GM23248 (cell line): Measurements from ENCODE around the gene GSTT4. TPM values are rescaled to one million over a fixed set of nuclear protein-coding genes. Genes with fewer than 3 reads are reported as not detected.

ENCODE experiments used
- DNase-seq: peaks from one replicate; pipeline ENCODE4 v3.0.0-alpha.2; 2015
- H2AFZ ChIP-seq: fragments of 200-600 bp; sonication (generic); 2 replicates; pipeline ENCODE4 v1.6.1; 2016; ENCODE audit warnings: antibody characterized with exemption
- H3F3A ChIP-seq: fragments of 200-600 bp; sonication (generic); 2 replicates; pipeline ENCODE4 v1.6.1; 2016; ENCODE audit warnings: mild to moderate bottlenecking, antibody characterized with exemption, mixed run types; ENCODE audit not compliant: insufficient read depth
- H3K27ac ChIP-seq: fragments of 200-600 bp; sonication (generic); 2 replicates; pipeline ENCODE4 v1.5.1; 2016; ENCODE audit warnings: mild to moderate bottlenecking
- H3K27me3 ChIP-seq: fragments of 200-600 bp; sonication (generic); replicated peaks from 2 replicates; pipeline ENCODE4 v1.6.1; 2016; ENCODE audit warnings: mild to moderate bottlenecking; ENCODE audit not compliant: insufficient read depth
- H3K36me3 ChIP-seq: fragments of 200-600 bp; sonication (generic); 2 replicates; pipeline ENCODE4 v1.6.1; 2016; ENCODE audit warnings: low read depth, mild to moderate bottlenecking
- H3K4me1 ChIP-seq: fragments of 200-600 bp; sonication (generic); 2 replicates; pipeline ENCODE4 v1.6.1; 2016; ENCODE audit warnings: mild to moderate bottlenecking; ENCODE audit not compliant: insufficient read depth
- H3K4me2 ChIP-seq: fragments of 200-600 bp; sonication (generic); one replicate; pipeline ENCODE4 v1.6.1; 2016; ENCODE audit warnings: mild to moderate bottlenecking; ENCODE audit not compliant: unreplicated experiment
- H3K4me3 ChIP-seq: fragments of 200-600 bp; sonication (generic); 2 replicates; pipeline ENCODE4 v1.5.1; 2016; ENCODE audit warnings: mild to moderate bottlenecking
- H3K79me2 ChIP-seq: fragments of 200-600 bp; sonication (generic); 2 replicates; pipeline ENCODE4 v1.6.1; 2016; ENCODE audit warnings: mild to moderate bottlenecking; ENCODE audit not compliant: insufficient read depth
- H3K9ac ChIP-seq: fragments of 200-600 bp; sonication (generic); 2 replicates; pipeline ENCODE4 v1.6.1; 2016; ENCODE audit warnings: mild to moderate bottlenecking
- H3K9me2 ChIP-seq: fragments of 200-600 bp; sonication (generic); 2 replicates; pipeline ENCODE4 v1.6.1; 2016; ENCODE audit warnings: mixed run types, mild to moderate bottlenecking, moderate library complexity; ENCODE audit not compliant: insufficient read depth
- H3K9me3 ChIP-seq: fragments of 200-600 bp; sonication (generic); one replicate; pipeline ENCODE4 v1.6.1; 2017; ENCODE audit warnings: low read depth
- H4K20me1 ChIP-seq: fragments of 200-600 bp; sonication (generic); 2 replicates; pipeline ENCODE4 v1.6.0; 2016; ENCODE audit not compliant: insufficient read depth
- EZH2 ChIP-seq: fragments of 200-600 bp; sonication (generic); IDR thresholded peaks from 2 replicates; pipeline ENCODE4 v1.6.1; 2018; ENCODE audit warnings: antibody characterized with exemption, mild to moderate bottlenecking; ENCODE audit not compliant: insufficient read depth, poor library complexity, severe bottlenecking
- EZH2phosphoT487 ChIP-seq: fragments of 200-600 bp; sonication (generic); IDR thresholded peaks from 2 replicates; pipeline ENCODE4 v1.6.1; 2018; ENCODE audit warnings: antibody characterized with exemption, moderate library complexity, mild to moderate bottlenecking, low read depth; ENCODE audit not compliant: insufficient read depth
- WGBS, 2 experiments: methylation state at CpG; one replicate each; pipeline ENCODE4 v1.1.6; 2015 to 2017; ENCODE audit warnings: low lambda C conversion rate in 2 of 2, low coverage in 1 of 2; ENCODE audit errors: missing lambda C conversion rate in 2 of 2; 5-methylcytosine and 5-hydroxymethylcytosine counted together
- in situ Hi-C: fragments of 300-500 bp; cut with MboI; formaldehyde crosslinking; loops from 2 replicates; pipeline ENCODE4 v1.15.0; 2020
- polyA plus RNA-seq: library from polyadenylated mRNA; unstranded; fragments of >200 nt; fragmentation: Nextera tagmentation; extraction: Ambion mirVana; gene quantifications from 2 replicates; pipeline ENCODE4 v1.2.1, GENCODE V29; 2016
- total RNA-seq: library from RNA; depleted of rRNA; stranded (reverse); fragments of >200 nt; shearing (Covaris generic); gene quantifications from 2 replicates; pipeline ENCODE4 v1.2.3, GENCODE V29; 2014

GSTT4 gene
- total and polyA plus RNA-seq, 2 experiments from 2014 or later = not detected

- H3K9me2 ChIP-seq = no peaks in the 10 kb centered on the region
- H3K36me3 ChIP-seq = no peaks in the 10 kb centered on the region
- H3K79me2 ChIP-seq = peaks cover 32% of the 10 kb centered on the region
- no peak overlapping the region for H2AFZ ChIP-seq
- no peak overlapping the region for H3K9ac ChIP-seq
- H3K4me2 ChIP-seq = no peak overlapping the region
- no peaks in the 10 kb centered on the region for H3F3A ChIP-seq
- no peak overlapping the region for H3K27ac ChIP-seq
- 0 out of 2 replicates have a peak, but pooled peaks cover 9% of the 10 kb centered on the region for H3K4me1 ChIP-seq
- H3K9me3 ChIP-seq = no peaks in the 10 kb centered on the region
- in situ Hi-C loops = no loop called here
- H3K27me3 ChIP-seq = no peaks in the 10 kb centered on the region
- no peak for TF ChIP-seq EZH2
- no peak for TF ChIP-seq EZH2phosphoT487
- no peak for DNase-seq
- WGBS, 2 experiments = 59 to 63% methylated on average over 7 of the region's 7 CpGs
- H4K20me1 ChIP-seq = no peaks in the 10 kb centered on the region
- no peak overlapping the region for H3K4me3 ChIP-seq
Measured at GRCh38 chr22:24009227-24010017, 4.2 kb upstream of the GSTT4 start.

GRCh38 chr22:24008381-24009226 is 3.4 kb upstream of the GSTT4 start:
- H3K9me2 ChIP-seq = no peaks in the 10 kb centered on the region
- no peak overlapping the region for H3K4me2 ChIP-seq
- no peaks in the 10 kb centered on the region for H3K27me3 ChIP-seq
- H3K9me3 ChIP-seq = no peaks in the 10 kb centered on the region
- peaks cover 23% of the 10 kb centered on the region for H3K79me2 ChIP-seq
- H3K9ac ChIP-seq = no peak overlapping the region
- H2AFZ ChIP-seq = no peak overlapping the region
- H3F3A ChIP-seq = no peaks in the 10 kb centered on the region
- in situ Hi-C loops = no loop called here
- WGBS, 2 experiments = 71 to 78% methylated on average over 6 of the region's 6 CpGs
- no peaks in the 10 kb centered on the region for H4K20me1 ChIP-seq
- H3K36me3 ChIP-seq = no peaks in the 10 kb centered on the region
- 0 out of 2 replicates have a peak, but pooled peaks cover 9% of the 10 kb centered on the region for H3K4me1 ChIP-seq
- no peak for TF ChIP-seq EZH2phosphoT487
- no peak for TF ChIP-seq EZH2
- H3K4me3 ChIP-seq = no peak overlapping the region
- no peak for DNase-seq
- H3K27ac ChIP-seq = no peak overlapping the region

DNA sequence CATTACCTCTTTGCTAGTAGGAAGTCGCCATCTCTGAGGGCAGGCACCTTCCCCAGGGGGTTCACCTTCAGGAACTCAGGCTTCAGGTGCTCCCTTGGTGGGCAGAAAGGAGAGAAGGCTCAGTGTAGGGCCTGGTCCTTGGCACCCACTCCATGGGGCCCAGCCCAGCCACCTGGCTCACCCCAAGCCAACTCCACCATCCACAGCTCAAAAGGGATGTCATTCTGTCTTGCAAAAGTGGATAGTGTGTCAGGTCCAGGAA is 2.7 kb upstream of the GSTT4 start:
- no peak overlapping the region for H2AFZ ChIP-seq
- no peak for TF ChIP-seq EZH2phosphoT487
- TF ChIP-seq EZH2 = no peak
- H3K27ac ChIP-seq = no peak overlapping the region
- H3K4me2 ChIP-seq = no peak overlapping the region
- H3K36me3 ChIP-seq = no peaks in the 10 kb centered on the region
- H3K4me1 ChIP-seq = 0 out of 2 replicates have a peak, but pooled peaks cover 9% of the 10 kb centered on the region
- 60 to 62% methylated on average over 1 of the region's 1 CpG for WGBS, 2 experiments
- in situ Hi-C loops = no loop called here
- no peaks in the 10 kb centered on the region for H3K27me3 ChIP-seq
- no peak for DNase-seq
- no peaks in the 10 kb centered on the region for H3K9me3 ChIP-seq
- peaks cover 17% of the 10 kb centered on the region for H3K79me2 ChIP-seq
- no peak overlapping the region for H3K4me3 ChIP-seq
- no peak overlapping the region for H3K9ac ChIP-seq
- H3K9me2 ChIP-seq = no peaks in the 10 kb centered on the region
- H3F3A ChIP-seq = no peaks in the 10 kb centered on the region
- no peaks in the 10 kb centered on the region for H4K20me1 ChIP-seq

- DNase-seq = no peak
- in situ Hi-C loops = no loop called here
- H3K4me2 ChIP-seq = no peak overlapping the region
- H3K9ac ChIP-seq = no peak overlapping the region
- H3K27me3 ChIP-seq = no peaks in the 10 kb centered on the region
- H3K36me3 ChIP-seq = no peaks in the 10 kb centered on the region
- H2AFZ ChIP-seq = no peak overlapping the region
- H3K4me3 ChIP-seq = no peak overlapping the region
- no peaks in the 10 kb centered on the region for H4K20me1 ChIP-seq
- H3F3A ChIP-seq = no peaks in the 10 kb centered on the region
- no peaks in the 10 kb centered on the region for H3K9me3 ChIP-seq
- H3K79me2 ChIP-seq = peaks cover 12% of the 10 kb centered on the region
- 0 out of 2 replicates have a peak, but pooled peaks cover 3% of the 10 kb centered on the region for H3K4me1 ChIP-seq
- H3K27ac ChIP-seq = no peak overlapping the region
- TF ChIP-seq EZH2 (no peak), EZH2phosphoT487 (no peak)
- no peaks in the 10 kb centered on the region for H3K9me2 ChIP-seq
- 62% methylated on average over 8 of the region's 8 CpGs for WGBS, 2 experiments
Measured at GRCh38 chr22:24007253-24008021, 2.2 kb upstream of the GSTT4 start.
